Right lobe of liver (tissue), 4 donors: Measurements from ENCODE around the gene CTNND2.

Experiments used
- POLR2A ChIP-seq: fragments of 450-650 bp; IDR thresholded peaks from one replicate; pipeline ENCODE4 v1.6.1; 2017; ENCODE audit warnings: antibody characterized with exemption, mild to moderate bottlenecking
- TF ChIP-seq, protein P1 (sequence below), 4 donors: fragments of 200-600 bp in 3 of 4; fragments of 450-650 bp in 1 of 4; IDR thresholded peaks; one replicate each; pipeline versions ENCODE4 v1.5.1 to v1.8.0; 2016 to 2022; ENCODE audit warnings: antibody characterized with exemption in 4 of 4, mild to moderate bottlenecking in 2 of 4
- donor health status: DM: no; HTN: no; CAD: no.
- donor health status: DM: no; HTN: no; CAD: no.
- donor health status: DM: no; HTN: yes; CAD: no.

DNA sequence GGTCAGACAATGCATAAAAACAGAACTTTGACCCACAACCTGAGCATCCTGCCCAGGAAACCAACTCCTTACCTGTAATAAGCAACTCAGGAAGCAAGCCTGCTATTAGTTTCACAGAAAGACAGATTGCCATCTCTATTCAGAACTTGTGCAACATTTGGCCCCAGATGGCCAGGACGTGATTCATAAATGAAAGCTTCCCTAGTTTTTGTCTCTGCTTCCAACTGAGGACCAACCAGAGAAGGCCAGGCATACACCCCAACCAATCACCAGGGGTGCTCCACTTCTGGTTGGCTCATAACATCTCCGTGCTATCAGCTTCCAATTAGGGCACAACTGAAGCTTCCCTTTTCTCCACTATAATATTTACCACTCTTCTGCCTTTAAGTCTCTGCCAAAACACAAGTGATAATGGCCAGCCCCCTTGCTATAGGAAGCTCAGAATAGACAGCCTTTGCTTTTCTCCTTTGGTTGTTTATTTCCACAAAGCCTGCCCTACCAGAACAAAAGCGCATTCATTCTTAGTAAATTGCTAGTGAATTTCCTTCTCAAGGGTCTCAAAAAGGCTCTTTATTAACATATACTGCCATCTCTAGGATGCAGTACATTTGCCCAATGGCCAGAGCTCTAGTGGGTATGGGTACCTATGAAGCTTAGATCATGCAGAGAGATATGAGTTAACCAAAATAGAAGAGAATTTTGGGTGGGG lies 853.5 kb downstream of the CTNND2 start:
- TF ChIP-seq, protein P1, sequence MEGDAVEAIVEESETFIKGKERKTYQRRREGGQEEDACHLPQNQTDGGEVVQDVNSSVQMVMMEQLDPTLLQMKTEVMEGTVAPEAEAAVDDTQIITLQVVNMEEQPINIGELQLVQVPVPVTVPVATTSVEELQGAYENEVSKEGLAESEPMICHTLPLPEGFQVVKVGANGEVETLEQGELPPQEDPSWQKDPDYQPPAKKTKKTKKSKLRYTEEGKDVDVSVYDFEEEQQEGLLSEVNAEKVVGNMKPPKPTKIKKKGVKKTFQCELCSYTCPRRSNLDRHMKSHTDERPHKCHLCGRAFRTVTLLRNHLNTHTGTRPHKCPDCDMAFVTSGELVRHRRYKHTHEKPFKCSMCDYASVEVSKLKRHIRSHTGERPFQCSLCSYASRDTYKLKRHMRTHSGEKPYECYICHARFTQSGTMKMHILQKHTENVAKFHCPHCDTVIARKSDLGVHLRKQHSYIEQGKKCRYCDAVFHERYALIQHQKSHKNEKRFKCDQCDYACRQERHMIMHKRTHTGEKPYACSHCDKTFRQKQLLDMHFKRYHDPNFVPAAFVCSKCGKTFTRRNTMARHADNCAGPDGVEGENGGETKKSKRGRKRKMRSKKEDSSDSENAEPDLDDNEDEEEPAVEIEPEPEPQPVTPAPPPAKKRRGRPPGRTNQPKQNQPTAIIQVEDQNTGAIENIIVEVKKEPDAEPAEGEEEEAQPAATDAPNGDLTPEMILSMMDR (IDR thresholded peaks at IDR 0.05), result no peak
- no peak for TF ChIP-seq POLR2A
